IPS DF 19.7 (cell line): ENCODE results near the gene HSD3B7.

ENCODE experiments used
- DNase-seq: peaks from one replicate; pipeline ENCODE4 v3.0.0-alpha.2; 2013; ENCODE audit warnings: low read depth, low spot score

The HSD3B7 gene

DNA sequence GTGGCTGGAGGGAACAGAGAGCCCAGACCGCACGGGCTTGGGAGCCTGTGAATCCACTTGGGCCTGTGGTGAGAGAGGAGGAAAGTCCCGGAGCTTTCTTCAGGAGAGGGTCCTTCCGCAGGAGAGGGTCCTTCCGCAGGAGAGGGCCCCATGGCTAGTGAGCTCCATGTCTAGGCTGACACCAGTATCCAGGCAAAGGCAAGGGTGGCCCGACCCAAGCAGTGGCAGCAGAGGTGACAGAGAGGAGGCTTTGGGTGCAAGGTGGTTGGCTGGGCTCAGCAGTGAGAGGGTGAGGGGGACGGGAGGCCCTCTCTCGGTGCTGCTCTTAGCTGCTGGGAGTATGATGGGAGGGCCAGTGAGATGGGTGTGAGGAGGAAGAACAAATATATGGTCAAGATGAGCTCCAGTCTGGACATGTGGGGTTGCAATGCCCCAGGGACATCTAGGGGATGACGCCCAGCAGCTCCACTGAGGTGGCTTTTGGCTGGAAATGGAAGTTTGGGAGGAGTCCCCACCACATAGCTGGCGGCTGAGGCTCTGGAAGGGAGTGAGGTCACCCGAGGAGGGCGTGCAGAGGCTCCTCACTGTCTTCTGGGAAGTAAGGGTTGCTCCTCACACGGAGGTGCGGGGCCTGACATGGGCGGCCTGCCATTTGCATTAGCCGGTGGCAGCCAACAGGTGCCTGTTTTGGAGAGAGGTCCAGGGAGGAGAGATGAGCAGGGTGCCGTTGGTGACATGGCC is 2.3 kb upstream of the HSD3B7 start:
- DNase-seq: no peak

DNA sequence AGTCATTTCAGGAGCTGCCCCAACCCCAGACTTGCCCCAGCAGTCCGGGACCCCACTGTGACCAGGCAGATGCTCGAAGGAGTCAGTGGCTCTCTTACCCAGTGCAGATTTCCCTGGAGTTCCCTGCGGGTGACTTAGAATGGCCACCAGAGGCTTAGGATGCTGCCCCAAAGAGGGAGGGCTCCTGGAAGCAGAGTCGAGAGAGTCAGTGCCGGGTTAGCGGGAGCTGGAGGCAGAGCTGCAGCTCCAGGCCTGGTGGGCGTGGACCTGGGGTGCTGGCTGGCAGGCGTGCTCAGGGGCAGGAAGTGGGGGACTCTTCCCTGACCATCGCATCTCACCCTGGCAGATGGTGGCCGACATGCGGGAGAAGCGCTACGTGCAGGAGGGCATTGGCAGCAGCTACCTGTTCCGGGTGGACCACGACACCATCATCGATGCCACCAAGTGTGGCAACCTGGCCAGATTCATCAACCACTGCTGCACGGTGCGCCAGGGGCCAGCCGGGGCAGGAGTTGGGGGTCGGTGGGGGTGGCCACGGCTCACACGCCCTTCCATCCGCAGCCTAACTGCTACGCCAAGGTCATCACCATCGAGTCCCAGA is 1.6 kb upstream of the HSD3B7 start:
- DNase-seq: no peak

DNA sequence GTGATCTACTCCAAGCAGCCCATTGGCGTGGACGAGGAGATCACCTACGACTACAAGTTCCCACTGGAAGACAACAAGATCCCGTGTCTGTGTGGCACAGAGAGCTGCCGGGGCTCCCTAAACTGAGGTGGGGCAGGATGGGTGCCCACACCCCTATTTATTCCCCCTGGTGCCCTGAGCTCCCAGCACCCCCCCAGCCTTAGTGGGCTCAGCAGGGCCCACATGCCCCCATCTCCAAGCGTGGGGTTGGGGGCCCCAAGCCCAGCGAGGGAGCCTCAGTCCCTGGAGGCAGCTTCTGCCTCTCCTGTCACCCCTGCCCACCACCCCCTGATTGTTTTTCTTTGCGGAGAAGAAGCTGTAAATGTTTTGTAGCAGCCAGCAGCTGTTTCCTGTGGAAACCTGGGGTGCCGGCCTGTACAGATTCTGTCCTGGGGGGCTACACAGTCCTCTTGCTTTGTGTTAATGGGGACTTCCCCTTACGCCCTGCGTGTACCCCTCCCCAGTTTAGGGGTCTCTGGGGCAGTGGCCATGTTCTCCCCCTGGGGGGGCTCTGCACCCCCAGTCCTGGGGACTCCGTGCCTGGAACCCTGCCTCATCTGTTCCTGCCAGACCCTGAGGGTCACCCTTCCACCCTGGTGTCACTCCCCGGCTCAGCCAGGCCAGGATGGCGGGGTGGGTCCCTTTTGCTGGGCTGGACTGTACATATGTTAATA is 953 bp upstream of the HSD3B7 start:
- DNase-seq: no peak

DNA sequence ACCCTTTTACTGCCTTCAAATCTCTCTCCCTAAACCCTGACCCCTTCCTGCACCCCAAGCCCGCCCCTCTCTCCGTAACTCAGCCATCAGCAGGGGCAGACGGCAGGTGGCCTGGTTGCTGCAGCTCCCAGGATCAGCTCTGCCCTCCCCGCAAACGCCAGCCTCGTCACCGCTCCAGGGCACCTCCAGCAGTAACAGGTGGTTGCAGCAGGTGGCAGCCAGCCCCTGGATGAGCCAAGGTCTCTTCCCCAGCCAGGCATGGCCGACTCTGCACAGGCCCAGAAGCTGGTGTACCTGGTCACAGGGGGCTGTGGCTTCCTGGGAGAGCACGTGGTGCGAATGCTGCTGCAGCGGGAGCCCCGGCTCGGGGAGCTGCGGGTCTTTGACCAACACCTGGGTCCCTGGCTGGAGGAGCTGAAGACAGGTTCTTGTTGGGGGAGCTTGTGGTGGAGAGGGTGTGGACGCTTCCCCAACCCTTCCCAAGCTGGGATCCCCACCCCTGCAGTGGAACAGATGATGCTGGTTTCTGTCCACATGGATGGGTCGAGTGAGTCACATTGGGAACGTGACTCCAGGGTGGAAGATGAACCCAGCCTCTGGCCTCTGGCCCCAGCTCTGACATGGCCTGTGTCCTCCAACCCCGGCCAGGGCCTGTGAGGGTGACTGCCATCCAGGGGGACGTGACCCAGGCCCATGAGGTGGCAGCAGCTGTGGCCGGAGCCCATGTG is 558 bp downstream of the HSD3B7 start:
- DNase-seq: no peak

- DNase-seq: no peak
Observed at GRCh38 chr16:30986129-30986991, 1.4 kb downstream of the HSD3B7 start.

DNA sequence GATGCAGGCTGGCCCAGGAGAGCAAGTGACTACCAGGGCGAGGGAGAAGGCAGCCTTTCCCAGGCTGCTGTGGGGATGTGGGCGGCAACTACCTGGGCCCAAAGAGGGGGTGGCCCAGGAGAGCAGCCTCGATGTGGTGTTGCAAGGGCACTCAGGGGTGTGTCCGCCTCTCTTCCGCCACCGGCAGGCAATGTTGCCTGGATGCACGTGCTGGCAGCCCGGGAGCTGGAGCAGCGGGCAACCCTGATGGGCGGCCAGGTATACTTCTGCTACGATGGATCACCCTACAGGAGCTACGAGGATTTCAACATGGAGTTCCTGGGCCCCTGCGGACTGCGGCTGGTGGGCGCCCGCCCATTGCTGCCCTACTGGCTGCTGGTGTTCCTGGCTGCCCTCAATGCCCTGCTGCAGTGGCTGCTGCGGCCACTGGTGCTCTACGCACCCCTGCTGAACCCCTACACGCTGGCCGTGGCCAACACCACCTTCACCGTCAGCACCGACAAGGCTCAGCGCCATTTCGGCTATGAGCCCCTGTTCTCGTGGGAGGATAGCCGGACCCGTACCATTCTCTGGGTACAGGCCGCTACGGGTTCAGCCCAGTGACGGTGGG is 2.7 kb downstream of the HSD3B7 start:
- no peak for DNase-seq

DNA sequence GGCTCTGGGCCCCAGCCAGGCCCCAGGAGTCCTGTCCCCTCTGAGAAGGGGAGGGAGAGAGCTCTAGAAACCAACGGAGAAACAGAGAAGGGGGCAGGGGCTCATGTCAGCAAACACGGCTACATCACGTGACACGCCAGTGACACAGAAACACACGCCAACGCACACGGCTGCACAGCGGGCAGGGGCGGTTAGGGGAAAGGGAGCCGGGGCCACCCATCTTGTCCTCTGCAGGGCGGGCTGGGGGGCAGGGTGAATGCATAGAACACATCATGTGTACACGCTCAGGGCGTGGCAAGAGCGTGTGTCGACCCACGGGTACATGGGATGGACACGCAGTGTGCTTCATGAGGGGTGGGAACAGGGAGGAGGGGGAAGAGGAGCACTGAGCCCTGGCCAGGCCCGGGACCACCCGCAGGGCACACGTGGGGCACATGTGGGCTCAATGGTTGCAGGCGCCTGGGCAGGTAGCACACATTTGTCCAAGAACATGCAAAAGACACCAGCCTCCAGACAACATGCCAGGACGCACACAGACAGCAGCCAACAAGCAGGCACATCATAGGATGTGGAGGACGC is 4.6 kb downstream of the HSD3B7 start:
- no peak for DNase-seq

GRCh38 chr16:30990105-30990504 is 5.1 kb downstream of the HSD3B7 start:
- DNase-seq: no peak

DNA sequence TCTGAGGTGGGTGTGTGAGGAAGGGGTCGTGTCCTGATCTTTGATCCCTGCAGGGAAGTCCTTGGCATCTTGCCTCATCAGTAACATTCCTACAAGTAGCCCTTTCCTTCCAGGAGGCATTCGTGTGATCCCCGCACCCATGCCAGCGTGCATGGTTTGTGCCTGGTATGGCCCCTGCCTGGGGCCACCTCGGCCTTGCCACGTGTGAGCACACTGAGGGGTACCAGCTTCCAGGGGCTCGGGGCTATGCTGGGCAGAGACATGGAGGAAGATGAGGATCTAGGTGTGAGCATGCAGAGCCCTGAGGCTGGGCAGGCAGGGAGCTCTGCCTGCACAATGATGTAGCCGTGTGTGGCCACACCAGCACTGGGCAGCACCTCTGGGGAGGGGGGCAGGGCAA is 6.0 kb downstream of the HSD3B7 start:
- no peak for DNase-seq

DNA sequence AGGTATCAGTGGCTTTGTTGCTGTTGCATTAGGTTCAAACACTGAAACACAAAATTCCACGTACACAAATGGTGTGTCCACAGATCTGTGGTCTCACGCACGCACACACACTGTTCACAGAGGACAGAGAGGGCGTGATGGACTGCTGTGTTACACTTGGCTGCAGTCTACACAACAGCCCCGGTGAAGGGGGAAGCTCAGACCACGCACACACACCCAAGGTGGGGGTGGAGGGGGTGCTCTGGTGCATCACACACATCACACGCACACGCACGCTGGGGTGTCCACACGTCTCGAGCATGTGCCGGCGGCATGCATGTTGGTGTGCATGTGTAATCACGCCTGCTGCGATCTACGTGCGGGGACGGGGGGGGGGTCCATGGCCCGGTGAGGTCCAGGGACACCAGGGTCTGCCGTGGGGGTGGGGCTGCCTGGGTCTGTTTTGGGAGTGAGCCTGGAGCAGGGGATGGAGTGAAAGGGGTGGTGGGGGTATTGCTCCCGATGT is 7.3 kb downstream of the HSD3B7 start:
- no peak for DNase-seq

GRCh38 chr16:30992931-30993816 is 8.2 kb downstream of the HSD3B7 start:
- DNase-seq: no peak

DNA sequence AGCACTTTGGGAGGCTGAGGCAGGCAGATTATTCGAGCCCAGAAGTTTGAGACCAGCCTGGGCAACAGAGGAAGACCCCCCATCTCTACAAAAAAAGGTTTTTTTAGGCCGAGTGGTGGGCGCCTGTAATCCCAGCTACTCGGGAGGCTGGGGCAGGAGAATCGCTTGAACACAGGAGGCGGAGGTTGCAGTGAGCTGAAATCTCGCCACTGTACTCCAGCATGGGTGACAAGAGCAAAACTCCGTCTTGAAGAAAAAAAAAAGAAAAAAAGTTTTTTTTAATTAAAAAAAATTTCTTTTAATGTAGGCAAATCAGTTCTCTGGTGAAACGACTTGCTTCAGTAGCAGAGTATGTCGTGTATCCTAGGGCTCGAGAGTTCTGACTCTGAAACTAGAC is 10.9 kb downstream of the HSD3B7 start:
- no peak for DNase-seq

GRCh38 chr16:30996324-30996984 is 11.4 kb downstream of the HSD3B7 start:
- no peak for DNase-seq

DNA sequence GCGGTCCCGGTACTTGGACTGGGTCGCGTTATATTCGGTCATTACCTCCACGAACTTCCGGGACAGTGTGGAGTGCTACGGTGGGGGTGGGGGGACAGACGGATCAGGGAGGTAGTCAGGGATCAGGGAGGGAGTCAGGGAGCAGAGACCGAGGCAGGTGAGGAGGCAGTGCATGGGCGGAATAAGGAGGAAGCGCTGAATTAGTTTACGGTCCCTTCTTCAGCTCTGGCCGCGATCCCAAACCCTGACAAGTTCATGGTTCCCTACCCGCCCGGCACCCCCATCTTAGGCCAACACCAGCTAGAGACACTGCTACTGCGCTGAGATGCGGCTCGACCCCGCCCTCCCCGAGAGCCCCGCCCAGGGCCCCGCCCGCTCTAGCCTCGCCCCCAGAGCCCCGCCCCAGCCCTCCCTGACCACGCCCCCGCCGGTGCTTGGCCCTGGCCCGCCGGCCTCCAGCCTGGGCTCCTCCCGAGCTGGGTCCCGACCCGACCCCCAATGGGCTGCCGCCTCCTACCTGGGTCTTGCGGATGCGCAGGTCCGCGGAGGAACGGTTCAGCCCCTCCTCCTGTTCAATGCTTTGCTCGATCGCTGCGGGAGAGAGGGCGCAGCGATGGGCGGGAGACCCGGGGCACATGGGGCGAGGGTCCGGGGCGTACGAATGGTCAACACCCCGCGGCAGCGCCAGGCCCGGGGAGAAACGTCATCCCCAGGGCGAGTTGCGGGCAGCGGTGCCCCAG is 12.1 kb downstream of the HSD3B7 start:
- DNase-seq: no peak

- DNase-seq: no peak
Observed at GRCh38 chr16:30997725-30998711, 13.0 kb downstream of the HSD3B7 start.

- no peak for DNase-seq
Observed at GRCh38 chr16:30998852-30999761, 14.1 kb downstream of the HSD3B7 start.
